IPS-NIHi7 (cell line): ENCODE data around the gene PDGFB.

ENCODE experiments used
- DNase-seq: peaks from one replicate; pipeline ENCODE4 v3.0.0; 2012; ENCODE audit warnings: mixed read lengths; ENCODE audit errors: extremely low spot score

Gene PDGFB

GRCh38 chr22:39239561-39240423 is 5.0 kb downstream of the PDGFB start:
- DNase-seq = no peak

- no peak for DNase-seq
Observed at GRCh38 chr22:39238966-39239505, 5.7 kb downstream of the PDGFB start.

GRCh38 chr22:39238561-39238960 is 6.2 kb downstream of the PDGFB start:
- no peak for DNase-seq

- no peak for DNase-seq
Observed at GRCh38 chr22:39238101-39238466, 6.7 kb downstream of the PDGFB start.

- DNase-seq = no peak
Observed at GRCh38 chr22:39237318-39238100, 7.3 kb downstream of the PDGFB start.

GRCh38 chr22:39236321-39237317 is 8.2 kb downstream of the PDGFB start:
- no peak for DNase-seq

GRCh38 chr22:39234867-39235687 is 9.7 kb downstream of the PDGFB start:
- no peak for DNase-seq

GRCh38 chr22:39234472-39234787 is 10.4 kb downstream of the PDGFB start:
- DNase-seq = no peak

GRCh38 chr22:39233710-39234471 is 10.9 kb downstream of the PDGFB start:
- DNase-seq = no peak

GRCh38 chr22:39232806-39233709 is 11.7 kb downstream of the PDGFB start:
- DNase-seq = no peak

- no peak for DNase-seq
Observed at GRCh38 chr22:39232246-39232645, 12.5 kb downstream of the PDGFB start.

GRCh38 chr22:39231197-39231950 is 13.4 kb downstream of the PDGFB start:
- DNase-seq = no peak

- peak; percentile 74 for DNase-seq
Observed at GRCh38 chr22:39230261-39231196, 14.3 kb downstream of the PDGFB start.

GRCh38 chr22:39229688-39230260 is 15.0 kb downstream of the PDGFB start:
- DNase-seq = peak; percentile 62

- DNase-seq = no peak
Observed at GRCh38 chr22:39229075-39229474, 15.7 kb downstream of the PDGFB start.

- no peak for DNase-seq
Observed at GRCh38 chr22:39227542-39228272, 17.1 kb downstream of the PDGFB start.
